Keratinocyte (primary cell): Measurements from ENCODE around the gene PCDH9. TPM values are rescaled to one million over a fixed set of nuclear protein-coding genes. Genes with fewer than 3 reads are reported as not detected.

Source experiments
- DNase-seq: peaks from one replicate; pipeline ENCODE4 v3.0.0-alpha.2; 2011; ENCODE audit warnings: low read depth, missing footprints, low spot score
- FAIRE-seq: peaks from 2 replicates; lab custom pipeline; 2011; peaks lifted over from hg19 to GRCh38; lab: Jason Lieb, UNC
- H2AFZ ChIP-seq: 2 replicates; pipeline ENCODE4 v1.6.0; 2012; ENCODE audit warnings: low read length, control low read depth, inconsistent platforms; ENCODE audit not compliant: control insufficient read depth
- H3K27ac ChIP-seq: 2 replicates; pipeline ENCODE4 v1.5.1; 2011; ENCODE audit warnings: low read length; ENCODE audit not compliant: control insufficient read depth, insufficient read depth
- H3K27me3 ChIP-seq: 3 replicates; pipeline ENCODE4 v1.6.0; 2011; ENCODE audit warnings: low read length; ENCODE audit not compliant: control insufficient read depth, insufficient read depth; ENCODE audit errors: extremely low read depth
- H3K36me3 ChIP-seq, 2 experiments: 2 replicates in 1 of 2; 3 replicates in 1 of 2; pipeline ENCODE4 v1.5.1; 2011; ENCODE audit warnings: low read length in 2 of 2, mild to moderate bottlenecking in 1 of 2; ENCODE audit not compliant: control insufficient read depth in 2 of 2, insufficient read depth in 2 of 2; ENCODE audit errors: extremely low read depth in 1 of 2
- H3K4me1 ChIP-seq: 3 replicates; pipeline ENCODE4 v1.5.1; 2011; ENCODE audit warnings: low read length; ENCODE audit not compliant: control insufficient read depth, insufficient read depth; ENCODE audit errors: extremely low read depth
- H3K4me2 ChIP-seq: 3 replicates; pipeline ENCODE4 v1.6.0; 2011; ENCODE audit warnings: low read depth, low read length; ENCODE audit not compliant: control insufficient read depth, insufficient read depth; ENCODE audit errors: extremely low read depth
- H3K4me3 ChIP-seq, 3 experiments: fragments of 200-600 bp in 1 of 3; sonication (generic) in 1 of 3; 2 replicates in 2 of 3; 3 replicates in 1 of 3; pipeline ENCODE4 v1.5.1; 2011 to 2016; ENCODE audit warnings: low read length in 3 of 3, mild to moderate bottlenecking in 3 of 3, control low read depth in 2 of 3, inconsistent platforms in 1 of 3, low read depth in 1 of 3, mixed read lengths in 1 of 3, mixed run types in 1 of 3, moderate library complexity in 1 of 3; ENCODE audit not compliant: control insufficient read depth in 2 of 3, insufficient read depth in 2 of 3; ENCODE audit errors: extremely low read depth in 1 of 3
- H3K79me2 ChIP-seq: 2 replicates; pipeline ENCODE4 v1.6.0; 2012; ENCODE audit warnings: low read length; ENCODE audit not compliant: control insufficient read depth, insufficient read depth
- H3K9ac ChIP-seq: 3 replicates; pipeline ENCODE4 v1.6.0; 2011; ENCODE audit warnings: low read length; ENCODE audit not compliant: control insufficient read depth, insufficient read depth; ENCODE audit errors: extremely low read depth
- H3K9me1 ChIP-seq: 3 replicates; pipeline ENCODE4 v1.6.0; 2011; ENCODE audit warnings: low read length; ENCODE audit not compliant: control insufficient read depth, insufficient read depth; ENCODE audit errors: extremely low read depth
- H3K9me3 ChIP-seq: 2 replicates; pipeline ENCODE4 v1.5.1; 2012; ENCODE audit warnings: low read depth, low read length; ENCODE audit not compliant: control insufficient read depth
- H4K20me1 ChIP-seq: 3 replicates; pipeline ENCODE4 v1.6.0; 2011; ENCODE audit warnings: low read length; ENCODE audit not compliant: control insufficient read depth, insufficient read depth; ENCODE audit errors: extremely low read depth
- CTCF ChIP-seq, 3 experiments: IDR thresholded peaks in 1 of 3; conservative IDR thresholded peaks in 1 of 3; optimal IDR thresholded peaks in 1 of 3; 2 replicates in 2 of 3; 3 replicates in 1 of 3; pipeline versions ENCODE3 to v1.5.1; 2011; ENCODE audit warnings: low read length in 3 of 3, mild to moderate bottlenecking in 3 of 3, moderate library complexity in 2 of 3, control low read depth in 1 of 3, inconsistent platforms in 1 of 3; ENCODE audit not compliant: insufficient read depth in 2 of 3; ENCODE audit errors: extremely low read depth in 1 of 3
- EZH2 ChIP-seq: IDR thresholded peaks from one replicate; pipeline ENCODE4 v1.6.1; 2012; ENCODE audit warnings: inconsistent platforms, mild to moderate bottlenecking, low read length, moderate library complexity
- dilution Hi-C: fragments of 300-500 bp; cut with MboI; formaldehyde crosslinking; loops from one replicate; pipeline ENCODE4 v1.7.0; 2020; ENCODE audit warnings: low sequenced_read_pairs; ENCODE audit not compliant: extremely low pct_ligation_motif_present
- polyA plus RNA-seq, 5 experiments: library from polyadenylated mRNA; depleted of rRNA in 3 of 5; stranded (reverse) in 3 of 5; stranded (forward) in 1 of 5; unstranded in 1 of 5; fragments of >200 nt; gene quantifications; 1 replicate in 1 of 5; 2 replicates in 3 of 5; 3 replicates in 1 of 5; pipeline versions ENCODE4 v1.2.1 to v1.2.3, GENCODE V29; 2011 to 2012; ENCODE audit warnings: missing spikeins in 2 of 5, low read depth in 1 of 5, low replicate concordance in 1 of 5

Gene PCDH9
- polyA plus RNA-seq, 1 donor (not counting 4 experiments of a cell fraction or from before 2014, with no cell fraction given), result 0.21 TPM

GRCh38 chr13:66402546-66402945 lies 827.6 kb downstream of the PCDH9 start:
- H3K4me2 ChIP-seq, result no peak overlapping the region
- H3K9ac ChIP-seq, result no peak overlapping the region

GRCh38 chr13:66402066-66402465 lies 828.1 kb downstream of the PCDH9 start:
- H3K79me2 ChIP-seq, result no peaks in the 10 kb centered on the region
- no peaks in the 10 kb centered on the region for H3K9me1 ChIP-seq
- no peak overlapping the region for H3K4me2 ChIP-seq
- H4K20me1 ChIP-seq, result no peaks in the 10 kb centered on the region
- DNase-seq, result no peak
- H3K4me1 ChIP-seq, result peaks cover 6% of the 10 kb centered on the region
- H3K36me3 ChIP-seq, result no peaks in the 10 kb centered on the region
- H3K9me3 ChIP-seq, result no peaks in the 10 kb centered on the region
- dilution Hi-C loops, result no loop called here
- no peaks in the 10 kb centered on the region for H3K27me3 ChIP-seq
- H3K9ac ChIP-seq, result no peak overlapping the region
- no peak overlapping the region for H3K27ac ChIP-seq
- no peak overlapping the region for H3K4me3 ChIP-seq
- no peak for FAIRE-seq
- no peak for TF ChIP-seq EZH2
- no peak overlapping the region for H2AFZ ChIP-seq

More at GRCh38 chr13:66402546-66402945, 827.6 kb downstream of the PCDH9 start:
- no peak overlapping the region for H2AFZ ChIP-seq
- TF ChIP-seq EZH2 (no peak), CTCF (optimal IDR thresholded peaks at IDR 0.05 in 1 of 3, IDR thresholded peaks at IDR 0.05 in 1 of 3, conservative IDR thresholded peaks at IDR 0.05 in 1 of 3; ENCODE audit: extremely low read depth in 1 of 3, insufficient read depth in 2 of 3, low read length in 3 of 3) (no peak)
- no peak overlapping the region for H3K27ac ChIP-seq
- H3K9me3 ChIP-seq, result no peaks in the 10 kb centered on the region
- FAIRE-seq (no peak), DNase-seq (no peak)
- H3K9me1 ChIP-seq, result no peaks in the 10 kb centered on the region
- H3K27me3 ChIP-seq, result no peaks in the 10 kb centered on the region
- peaks cover 6% of the 10 kb centered on the region for H3K4me1 ChIP-seq
- dilution Hi-C loops, result no loop called here
- H3K79me2 ChIP-seq, result no peaks in the 10 kb centered on the region
- no peaks in the 10 kb centered on the region for H4K20me1 ChIP-seq
- no peaks in the 10 kb centered on the region for H3K36me3 ChIP-seq
- no peak overlapping the region for H3K4me3 ChIP-seq

- no peaks in the 10 kb centered on the region for H4K20me1 ChIP-seq
Observed at GRCh38 chr13:66400292-66400691, 829.8 kb downstream of the PCDH9 start.

More at GRCh38 chr13:66400292-66400691, 829.8 kb downstream of the PCDH9 start:
- Histone ChIP-seq H3K4me1 (no peaks in the 10 kb centered on the region), H3K4me3 (no peak overlapping the region), H2AFZ (no peak overlapping the region), H3K79me2 (no peaks in the 10 kb centered on the region), H3K9me1 (no peaks in the 10 kb centered on the region), H3K27ac (no peak overlapping the region), H3K9ac (no peak overlapping the region), H3K9me3 (no peaks in the 10 kb centered on the region), H3K4me2 (no peak overlapping the region), H3K27me3 (no peaks in the 10 kb centered on the region), H3K36me3 (no peaks in the 10 kb centered on the region)
- TF ChIP-seq EZH2, result no peak
- FAIRE-seq (no peak), DNase-seq (no peak)
- dilution Hi-C loops, result no loop called here
